ENCODE data around the gene FGF7. TPM values are rescaled to one million over a fixed set of nuclear protein-coding genes. Genes with fewer than 3 reads are reported as not detected.

Gene FGF7
- total and polyA plus RNA-seq, 9 of the 15 experiments (the other 6 are each of a cell fraction or from before 2014, with no cell fraction given): not detected

GRCh38 chr15:49441816-49442215, 18.8 kb downstream of the FGF7 start:
- no peak overlapping the region for H3K4me2 ChIP-seq (ENCODE audit: insufficient read depth, low read length)
- H2AFZ ChIP-seq (ENCODE audit: low read depth, low read length): no peak overlapping the region
- no peaks in the 10 kb centered on the region for H3K79me2 ChIP-seq (ENCODE audit: control insufficient read depth, insufficient read depth, low read length)
- BruUV-seq (replicated peaks): no TSS peak
- no peaks in the 10 kb centered on the region for H3K27me3 ChIP-seq (ENCODE audit: control insufficient read depth in 2 of 2, insufficient read depth in 2 of 2, low read length in 2 of 2)
- 18% methylated on average over 1 of the region's 1 CpG for WGBS (ENCODE audit: insufficient coverage, low coverage, missing lambda C conversion rate)
- ATAC-seq: no peak
- ChIA-PET POLR2A (no interaction called here), CTCF (ENCODE audit: low intra/inter-chr PET ratio) (no interaction called here)
- H3K27ac ChIP-seq (ENCODE audit: extremely low read depth, low read depth, low read length): no peak overlapping the region
- no peak overlapping the region for H3K4me3 ChIP-seq
- no peaks in the 10 kb centered on the region for H4K20me1 ChIP-seq (replicated peaks; ENCODE audit: control insufficient read depth, insufficient read depth, low read length)
- no peak for FAIRE-seq
- no peaks in the 10 kb centered on the region for H3K36me3 ChIP-seq (ENCODE audit: control insufficient read depth, insufficient read depth, low read length)
- DNase-seq (ENCODE audit: extremely low read depth in 1 of 4, low spot score in 3 of 4): no peak
- H3K9ac ChIP-seq (ENCODE audit: insufficient read depth in 1 of 2, low read depth in 2 of 2, low read length in 2 of 2): no peak overlapping the region
- H3K9me3 ChIP-seq (replicated peaks; ENCODE audit: control insufficient read depth, insufficient read depth, low read depth, low read length): no peaks in the 10 kb centered on the region
- TF ChIP-seq CREB3L1 (IDR thresholded peaks at IDR 0.05; ENCODE audit: borderline replicate concordance, low read depth): no peak
- TF ChIP-seq ZNF431 (CRISPR knock-in tag; IDR thresholded peaks at IDR 0.05): no peak
- TF ChIP-seq ZNF766 (CRISPR knock-in tag; conservative IDR thresholded peaks at IDR 0.05): no peak
- peak; percentile 49; the same call in 1 of the 2 replicates for TF ChIP-seq TFE3 (CRISPR knock-in tag; IDR thresholded peaks at IDR 0.05)
- H3K4me1 ChIP-seq (replicated peaks in 1 of 2; ENCODE audit: control insufficient read depth in 2 of 2, insufficient read depth in 2 of 2, low read length in 2 of 2): peaks cover 0 to 3% of the 10 kb centered on the region in 2 experiments; a peak in 1 of 5 replicates
- intact Hi-C loops (cut with micrococcal nuclease): no loop called here
- in situ Hi-C loops (cut with MboI): no loop called here
- no peaks in the 10 kb centered on the region for H3K9me1 ChIP-seq (ENCODE audit: control insufficient read depth, insufficient read depth, low read length)
